ENCODE data around the gene PCDH11X.
"Not testable (repeated sequence)": the region's sequence is repeated elsewhere in the genome, so short reads cannot be mapped to it uniquely, and the experiment has no call there.

- TF ChIP-seq POLR2A, CTCF, POLR2AphosphoS5, EP300 (IDR thresholded peaks at IDR 0.05): not testable (repeated sequence)
These were observed 46.1 kb downstream of the PCDH11X start for GRCh38 chrX:91825321-91825720.

Data from upper lobe of left lung (tissue), 4 donors.